GM18861 (cell line): ENCODE data around the gene PLA2G2E.
"Not testable (repeated sequence)": the region's sequence is repeated elsewhere in the genome, so short reads cannot be mapped to it uniquely, and the experiment has no call there.

Source experiments
- ATAC-seq: cut with Tn5 transposase; IDR thresholded peaks from one replicate; pipeline ENCODE4 v1.9.1; 2021; ENCODE audit not compliant: unreplicated experiment

Gene PLA2G2E

GRCh38 chr1:19884312-19884711, 39.1 kb downstream of the PLA2G2E start:
- ATAC-seq = no peak

GRCh38 chr1:19882111-19883071, 41.0 kb downstream of the PLA2G2E start, which contains the start of gene OTUD3:
Gene OTUD3, plus strand, starts transcription at chr1:19882395. Its CDS starts 119 bp downstream, at chr1:19882514.
- peak; percentile 91 for ATAC-seq

- not testable (repeated sequence) for ATAC-seq
Measured at GRCh38 chr1:19880841-19881240, 42.6 kb downstream of the PLA2G2E start.

- ATAC-seq = no peak
Measured at GRCh38 chr1:19879661-19880060, 43.8 kb downstream of the PLA2G2E start.

- no peak for ATAC-seq
Measured at GRCh38 chr1:19879227-19879626, 44.2 kb downstream of the PLA2G2E start.

GRCh38 chr1:19878637-19878985, 44.8 kb downstream of the PLA2G2E start:
- ATAC-seq = no peak

- ATAC-seq = no peak
Measured at GRCh38 chr1:19877821-19878636, 45.4 kb downstream of the PLA2G2E start.

GRCh38 chr1:19877181-19877750, 46.2 kb downstream of the PLA2G2E start:
- ATAC-seq = no peak

- no peak for ATAC-seq
Measured at GRCh38 chr1:19872190-19872589, 51.2 kb downstream of the PLA2G2E start.
